ENCODE data around the gene CROCC. TPM values are rescaled to one million over a fixed set of nuclear protein-coding genes. Genes with fewer than 3 reads are reported as not detected.
A peak's percentile ranks its signal among the peaks of the same experiment; 100 is the strongest.
"Not testable (repeated sequence)": the region's sequence is repeated elsewhere in the genome, so short reads cannot be mapped to it uniquely, and the experiment has no call there.

CROCC gene
- total RNA-seq, 2 donors from 2014 or later, result 21.2 to 24.5 TPM

- Mint-ChIP-seq H3K9me3 (no peaks in the 10 kb centered on the region), H3K4me3 (no peak overlapping the region), H3K4me1 (no peaks in the 10 kb centered on the region), H3K36me3 (ENCODE audit: low read depth) (no peaks in the 10 kb centered on the region), H3K27me3 (no peaks in the 10 kb centered on the region), H3K27ac (no peak overlapping the region)
- ATAC-seq (replicated peaks), result no peak
These were observed 32.8 kb downstream of the CROCC start for GRCh38 chr1:16954579-16954978.

- H3K27ac Mint-ChIP-seq, result no peak overlapping the region
- H3K4me1 Mint-ChIP-seq, result no peaks in the 10 kb centered on the region
- no peaks in the 10 kb centered on the region for H3K36me3 Mint-ChIP-seq (ENCODE audit: low read depth)
- ATAC-seq (replicated peaks), result no peak
- H3K9me3 Mint-ChIP-seq, result no peaks in the 10 kb centered on the region
- H3K4me3 Mint-ChIP-seq, result no peak overlapping the region
- H3K27me3 Mint-ChIP-seq, result no peaks in the 10 kb centered on the region
These were observed 33.5 kb downstream of the CROCC start for GRCh38 chr1:16955186-16955585.

GRCh38 chr1:16956775-16957174 lies 35.0 kb downstream of the CROCC start:
- no peaks in the 10 kb centered on the region for H3K27me3 Mint-ChIP-seq
- ATAC-seq (replicated peaks), result no peak
- no peaks in the 10 kb centered on the region for H3K36me3 Mint-ChIP-seq (ENCODE audit: low read depth)
- H3K9me3 Mint-ChIP-seq, result no peaks in the 10 kb centered on the region
- peaks cover 3% of the 10 kb centered on the region for H3K4me1 Mint-ChIP-seq
- no peak overlapping the region for H3K4me3 Mint-ChIP-seq
- H3K27ac Mint-ChIP-seq, result no peak overlapping the region

GRCh38 chr1:16957731-16958130 lies 36.0 kb downstream of the CROCC start:
- ATAC-seq (replicated peaks), result no peak
- Mint-ChIP-seq H3K4me1 (peaks cover 4% of the 10 kb centered on the region), H3K27ac (no peak overlapping the region), H3K27me3 (no peaks in the 10 kb centered on the region), H3K9me3 (no peaks in the 10 kb centered on the region), H3K4me3 (no peak overlapping the region), H3K36me3 (ENCODE audit: low read depth) (no peaks in the 10 kb centered on the region)

GRCh38 chr1:16958475-16958874 lies 36.7 kb downstream of the CROCC start:
- no peak for ATAC-seq (replicated peaks)
- peaks cover 4% of the 10 kb centered on the region for H3K4me1 Mint-ChIP-seq
- H3K9me3 Mint-ChIP-seq, result no peaks in the 10 kb centered on the region
- no peak overlapping the region for H3K4me3 Mint-ChIP-seq
- H3K36me3 Mint-ChIP-seq (ENCODE audit: low read depth), result no peaks in the 10 kb centered on the region
- no peak overlapping the region for H3K27ac Mint-ChIP-seq
- no peaks in the 10 kb centered on the region for H3K27me3 Mint-ChIP-seq

GRCh38 chr1:16960560-16961296 lies 39.0 kb downstream of the CROCC start:
- no peaks in the 10 kb centered on the region for H3K9me3 Mint-ChIP-seq
- H3K27me3 Mint-ChIP-seq, result no peaks in the 10 kb centered on the region
- H3K4me3 Mint-ChIP-seq, result peak overlapping the region; percentile 88
- peak; percentile 96 for ATAC-seq (replicated peaks)
- peaks cover 8% of the 10 kb centered on the region for H3K36me3 Mint-ChIP-seq (ENCODE audit: low read depth)
- H3K27ac Mint-ChIP-seq, result peak overlapping the region; percentile 88
- peaks cover 4% of the 10 kb centered on the region for H3K4me1 Mint-ChIP-seq

GRCh38 chr1:16961297-16962133 lies 39.8 kb downstream of the CROCC start:
- ATAC-seq (replicated peaks), result no peak
- peaks cover 13% of the 10 kb centered on the region for H3K36me3 Mint-ChIP-seq (ENCODE audit: low read depth)
- H3K9me3 Mint-ChIP-seq, result no peaks in the 10 kb centered on the region
- H3K27me3 Mint-ChIP-seq, result no peaks in the 10 kb centered on the region
- peak overlapping the region; percentile 65 for H3K27ac Mint-ChIP-seq
- H3K4me3 Mint-ChIP-seq, result peak overlapping the region; percentile 88
- peaks cover 4% of the 10 kb centered on the region for H3K4me1 Mint-ChIP-seq

- H3K27me3 Mint-ChIP-seq; ATAC-seq (replicated peaks); H3K4me1 Mint-ChIP-seq: not testable (repeated sequence)
These were observed 42.4 kb downstream of the CROCC start for GRCh38 chr1:16964169-16964568.

GRCh38 chr1:16965486-16966067 lies 43.8 kb downstream of the CROCC start:
- ATAC-seq (replicated peaks), result no peak
- Mint-ChIP-seq H3K4me1 (peaks cover 4% of the 10 kb centered on the region), H3K4me3 (no peak overlapping the region), H3K36me3 (ENCODE audit: low read depth) (peaks cover 13% of the 10 kb centered on the region), H3K9me3 (no peaks in the 10 kb centered on the region), H3K27ac (no peak overlapping the region), H3K27me3 (no peaks in the 10 kb centered on the region)

More at GRCh38 chr1:16964169-16964568, 42.4 kb downstream of the CROCC start:
- peak overlapping the region; percentile 28 for H3K27ac Mint-ChIP-seq
- H3K36me3 Mint-ChIP-seq (ENCODE audit: low read depth), result peaks cover 13% of the 10 kb centered on the region
- H3K9me3 Mint-ChIP-seq, H3K4me3 Mint-ChIP-seq: not testable (repeated sequence)

- Mint-ChIP-seq H3K4me1 (peaks cover 4% of the 10 kb centered on the region), H3K4me3 (no peak overlapping the region), H3K9me3 (no peaks in the 10 kb centered on the region), H3K36me3 (ENCODE audit: low read depth) (peaks cover 13% of the 10 kb centered on the region), H3K27me3 (no peaks in the 10 kb centered on the region), H3K27ac (no peak overlapping the region)
- no peak for ATAC-seq (replicated peaks)
These were observed 44.6 kb downstream of the CROCC start for GRCh38 chr1:16966282-16966681.

- ATAC-seq (replicated peaks), result no peak
- Mint-ChIP-seq H3K4me3 (no peak overlapping the region), H3K4me1 (no peaks in the 10 kb centered on the region), H3K27ac (no peak overlapping the region), H3K36me3 (ENCODE audit: low read depth) (peaks cover 13% of the 10 kb centered on the region), H3K9me3 (no peaks in the 10 kb centered on the region), H3K27me3 (no peaks in the 10 kb centered on the region)
These were observed 45.4 kb downstream of the CROCC start for GRCh38 chr1:16967095-16967575.

- Mint-ChIP-seq H3K36me3 (ENCODE audit: low read depth) (peaks cover 13% of the 10 kb centered on the region), H3K9me3 (no peaks in the 10 kb centered on the region), H3K4me3 (no peak overlapping the region), H3K27ac (no peak overlapping the region), H3K27me3 (no peaks in the 10 kb centered on the region), H3K4me1 (no peaks in the 10 kb centered on the region)
- ATAC-seq (replicated peaks), result no peak
These were observed 46.2 kb downstream of the CROCC start for GRCh38 chr1:16967962-16968361.

GRCh38 chr1:16968372-16968771 lies 46.6 kb downstream of the CROCC start:
- H3K27me3 Mint-ChIP-seq, result no peaks in the 10 kb centered on the region
- ATAC-seq (replicated peaks), result no peak
- H3K27ac Mint-ChIP-seq, result no peak overlapping the region

GRCh38 chr1:16969057-16969611 lies 47.4 kb downstream of the CROCC start:
- Mint-ChIP-seq H3K4me3 (no peak overlapping the region), H3K9me3 (no peaks in the 10 kb centered on the region), H3K4me1 (no peaks in the 10 kb centered on the region), H3K36me3 (ENCODE audit: low read depth) (peaks cover 13% of the 10 kb centered on the region), H3K27me3 (no peaks in the 10 kb centered on the region), H3K27ac (no peak overlapping the region)
- ATAC-seq (replicated peaks), result no peak

More at GRCh38 chr1:16968372-16968771, 46.6 kb downstream of the CROCC start:
- peaks cover 13% of the 10 kb centered on the region for H3K36me3 Mint-ChIP-seq (ENCODE audit: low read depth)
- H3K9me3 Mint-ChIP-seq, result no peaks in the 10 kb centered on the region
- no peak overlapping the region for H3K4me3 Mint-ChIP-seq
- H3K4me1 Mint-ChIP-seq, result no peaks in the 10 kb centered on the region
